ENCODE data around the gene VRK3. TPM values are rescaled to one million over a fixed set of nuclear protein-coding genes. Genes with fewer than 3 reads are reported as not detected.

VRK3 gene
- total RNA-seq, 4 donors from 2014 or later = 26.3 to 67.7 (median 50.0) TPM

- intact Hi-C loops (cut with DNase I; ENCODE audit: low total_unique reads) = no loop called here
- WGBS, 2 donors (ENCODE audit: low coverage in 1 of 2) = 80 to 100% methylated on average over 1 to 13 of the region's 13 CpGs
Measured at GRCh38 chr19:49977076-49977475, 48.1 kb downstream of the VRK3 start.

GRCh38 chr19:49976496-49976895 lies 48.7 kb downstream of the VRK3 start:
- WGBS, 2 donors (ENCODE audit: low coverage in 1 of 2) = 69% methylated on average over 3 of the region's 3 CpGs; no CpG with 5 or more reads in 1 of the 2 donors
- Histone ChIP-seq H3K36me3 (peaks cover 0 to 34% (median 2%) of the 10 kb centered on the region in 4 donors), H3K27me3 (no peaks in the 10 kb centered on the region), H3K4me3 (no peak overlapping the region), H3K27ac (no peak overlapping the region), H3K9me3 (no peaks in the 10 kb centered on the region), H3K4me1 (peaks cover 0 to 8% (median 0%) of the 10 kb centered on the region in 4 donors)
- no peak for DNase-seq
- intact Hi-C loops (cut with DNase I; ENCODE audit: low total_unique reads) (no loop called here), in situ Hi-C loops (cut with MboI; ENCODE audit: low pct_ligation_motif_present in 1 of 4, low pct_unique_long_range_greater_than_20kb in 1 of 4, low sequenced_read_pairs in 3 of 4) (no loop called here)
- TF ChIP-seq POLR2A (IDR thresholded peaks at IDR 0.05) (no peak), CTCF (IDR thresholded peaks at IDR 0.05) (no peak)

More at GRCh38 chr19:49977076-49977475, 48.1 kb downstream of the VRK3 start:
- Histone ChIP-seq H3K4me3 (no peak overlapping the region), H3K36me3 (peaks cover 0 to 34% (median 2%) of the 10 kb centered on the region in 4 donors), H3K4me1 (peaks cover 0 to 3% (median 0%) of the 10 kb centered on the region in 4 donors), H3K27ac (no peak overlapping the region), H3K27me3 (no peaks in the 10 kb centered on the region), H3K9me3 (no peaks in the 10 kb centered on the region)
- no peak for DNase-seq
- TF ChIP-seq POLR2AphosphoS5 (IDR thresholded peaks at IDR 0.05) = no peak
- no peak for TF ChIP-seq CTCF (IDR thresholded peaks at IDR 0.05)
- in situ Hi-C loops (cut with MboI; ENCODE audit: low pct_ligation_motif_present in 1 of 4, low pct_unique_long_range_greater_than_20kb in 1 of 4, low sequenced_read_pairs in 3 of 4) = no loop called here

GRCh38 chr19:49975051-49975450 lies 50.1 kb downstream of the VRK3 start:
- in situ Hi-C loops (cut with MboI; ENCODE audit: low pct_ligation_motif_present in 1 of 4, low pct_unique_long_range_greater_than_20kb in 1 of 4, low sequenced_read_pairs in 3 of 4) = no loop called here
- 85% methylated on average over 7 of the region's 7 CpGs; no CpG with 5 or more reads in 1 of the 2 donors for WGBS, 2 donors (ENCODE audit: low coverage in 1 of 2)
- peaks cover 0 to 34% (median 2%) of the 10 kb centered on the region in 4 donors for H3K36me3 ChIP-seq
- intact Hi-C loops (cut with DNase I; ENCODE audit: low total_unique reads) = no loop called here
- H3K9me3 ChIP-seq = no peaks in the 10 kb centered on the region
- H3K27me3 ChIP-seq = no peaks in the 10 kb centered on the region
- no peak overlapping the region for H3K4me3 ChIP-seq
- peaks cover 0 to 8% (median 0%) of the 10 kb centered on the region in 4 donors for H3K4me1 ChIP-seq
- no peak overlapping the region for H3K27ac ChIP-seq
- DNase-seq = no peak
- no peak for TF ChIP-seq CTCF (IDR thresholded peaks at IDR 0.05)
- TF ChIP-seq POLR2AphosphoS5 (IDR thresholded peaks at IDR 0.05) = no peak
- TF ChIP-seq EP300 (IDR thresholded peaks at IDR 0.05; ENCODE audit: low read depth) = no peak
- TF ChIP-seq POLR2A (IDR thresholded peaks at IDR 0.05) = no peak

GRCh38 chr19:49973987-49974386 lies 51.2 kb downstream of the VRK3 start:
- intact Hi-C loops (cut with DNase I; ENCODE audit: low total_unique reads) (no loop called here), in situ Hi-C loops (cut with MboI; ENCODE audit: low pct_ligation_motif_present in 1 of 4, low pct_unique_long_range_greater_than_20kb in 1 of 4, low sequenced_read_pairs in 3 of 4) (no loop called here)
- Histone ChIP-seq H3K27me3 (peaks cover 4% of the 10 kb centered on the region), H3K4me1 (peaks cover 0 to 8% (median 0%) of the 10 kb centered on the region in 4 donors), H3K27ac (no peak overlapping the region), H3K9me3 (no peaks in the 10 kb centered on the region), H3K4me3 (no peak overlapping the region), H3K36me3 (peaks cover 0 to 31% (median 2%) of the 10 kb centered on the region in 4 donors)
- peak; percentile 16 for DNase-seq
- TF ChIP-seq POLR2AphosphoS5 (IDR thresholded peaks at IDR 0.05) = no peak
- TF ChIP-seq EP300 (IDR thresholded peaks at IDR 0.05; ENCODE audit: low read depth) = no peak
- TF ChIP-seq CTCF (IDR thresholded peaks at IDR 0.05) = no peak
- no peak for TF ChIP-seq POLR2A (IDR thresholded peaks at IDR 0.05)
- 80 to 89% methylated on average over 2 to 18 of the region's 18 CpGs for WGBS, 2 donors (ENCODE audit: low coverage in 1 of 2)

Measured in transverse colon (tissue), 4 donors.